SK-N-SH treated with all-trans-retinoic acid at 6 μM for 48 hours (cell line): ENCODE results near the gene JMJD1C.

ENCODE experiments used
- ATAC-seq: fragments of 200-7000 bp; cut with Tn5 transposase; 3 replicates; pipeline ENCODE4 v1.9.1; 2020; ENCODE audit warnings: mild to moderate bottlenecking, moderate library complexity
- ARNTL ChIP-seq: fragments of 450-650 bp; formaldehyde crosslinking; IDR thresholded peaks from 2 replicates; pipeline ENCODE4 v1.5.0; 2020; ENCODE audit warnings: low read depth, mild to moderate bottlenecking, moderate library complexity, borderline replicate concordance
- BACH2 ChIP-seq: fragments of 250-450 bp; sonication (Bioruptor Pico); IDR thresholded peaks from 2 replicates; pipeline ENCODE4 v1.9.0; 2021; ENCODE audit warnings: mild to moderate bottlenecking, borderline replicate concordance
- CSDC2 ChIP-seq: fragments of 250-450 bp; sonication (Bioruptor Pico); IDR thresholded peaks from 2 replicates; pipeline ENCODE4 v1.5.0; 2020; ENCODE audit warnings: mild to moderate bottlenecking, moderate library complexity
- CSRNP3 ChIP-seq: fragments of 250-450 bp; sonication (Bioruptor Pico); IDR thresholded peaks from 2 replicates; pipeline ENCODE4 v1.5.1; 2021; ENCODE audit warnings: mild to moderate bottlenecking, moderate library complexity
- GLIS3 ChIP-seq: fragments of 250-450 bp; sonication (Bioruptor Pico); IDR thresholded peaks from 2 replicates; pipeline ENCODE4 v1.5.0; 2020; ENCODE audit warnings: mild to moderate bottlenecking, moderate library complexity
- ISL1 ChIP-seq: fragments of 250-450 bp; sonication (Bioruptor Pico); IDR thresholded peaks from 2 replicates; pipeline ENCODE4 v2.1.2; 2022; ENCODE audit warnings: mild to moderate bottlenecking, moderate library complexity
- OSR1 ChIP-seq: fragments of 250-450 bp; sonication (Bioruptor Pico); IDR thresholded peaks from 2 replicates; pipeline ENCODE4 v1.8.0; 2022; ENCODE audit warnings: moderate library complexity, mild to moderate bottlenecking, inconsistent platforms
- POU6F1 ChIP-seq: fragments of 250-450 bp; sonication (Bioruptor Pico); IDR thresholded peaks from 2 replicates; pipeline ENCODE4 v1.8.0; 2021; ENCODE audit warnings: low read depth, mild to moderate bottlenecking, moderate library complexity, borderline replicate concordance
- PPARA ChIP-seq: fragments of 250-450 bp; sonication (Bioruptor Pico); IDR thresholded peaks from 2 replicates; pipeline ENCODE4 v1.5.0; 2020; ENCODE audit warnings: mild to moderate bottlenecking, borderline replicate concordance
- RARB ChIP-seq: fragments of 250-450 bp; sonication (Bioruptor Pico); IDR thresholded peaks from 2 replicates; pipeline ENCODE4 v1.8.0; 2021; ENCODE audit warnings: mild to moderate bottlenecking, moderate library complexity
- TOX ChIP-seq: fragments of 250-450 bp; sonication (Bioruptor Pico); IDR thresholded peaks from 2 replicates; pipeline ENCODE4 v1.8.0; 2021; ENCODE audit warnings: mild to moderate bottlenecking, moderate library complexity, borderline replicate concordance
- TSHZ2 ChIP-seq: fragments of 250-450 bp; sonication (Bioruptor Pico); IDR thresholded peaks from 2 replicates; pipeline ENCODE4 v1.5.0; 2020; ENCODE audit warnings: mild to moderate bottlenecking, moderate library complexity
- ZC3H10 ChIP-seq: fragments of 250-450 bp; sonication (Bioruptor Pico); IDR thresholded peaks from 2 replicates; pipeline ENCODE4 v1.5.1; 2021; ENCODE audit warnings: mild to moderate bottlenecking, moderate library complexity
- ZFP3 ChIP-seq: fragments of 250-450 bp; sonication (Bioruptor Pico); IDR thresholded peaks from 2 replicates; pipeline ENCODE4 v1.5.0; 2020; ENCODE audit warnings: mild to moderate bottlenecking, moderate library complexity
- ZFP30 ChIP-seq: fragments of 450-650 bp; formaldehyde crosslinking; IDR thresholded peaks from 2 replicates; pipeline ENCODE4 v1.5.0; 2022; ENCODE audit warnings: mild to moderate bottlenecking, moderate library complexity
- ZNF70 ChIP-seq: fragments of 450-650 bp; formaldehyde crosslinking; IDR thresholded peaks from 2 replicates; pipeline ENCODE4 v1.5.0; 2020; ENCODE audit warnings: mild to moderate bottlenecking, moderate library complexity
- ZNF8 ChIP-seq: fragments of 450-650 bp; formaldehyde crosslinking; IDR thresholded peaks from 2 replicates; pipeline ENCODE4 v1.5.0; 2020; ENCODE audit warnings: mild to moderate bottlenecking, moderate library complexity
- TF ChIP-seq, protein P1 (sequence below): fragments of 250-450 bp; sonication (Bioruptor Pico); IDR thresholded peaks from 2 replicates; pipeline ENCODE4 v1.5.1; 2020; ENCODE audit warnings: low read depth, mild to moderate bottlenecking, moderate library complexity

The JMJD1C gene

DNA sequence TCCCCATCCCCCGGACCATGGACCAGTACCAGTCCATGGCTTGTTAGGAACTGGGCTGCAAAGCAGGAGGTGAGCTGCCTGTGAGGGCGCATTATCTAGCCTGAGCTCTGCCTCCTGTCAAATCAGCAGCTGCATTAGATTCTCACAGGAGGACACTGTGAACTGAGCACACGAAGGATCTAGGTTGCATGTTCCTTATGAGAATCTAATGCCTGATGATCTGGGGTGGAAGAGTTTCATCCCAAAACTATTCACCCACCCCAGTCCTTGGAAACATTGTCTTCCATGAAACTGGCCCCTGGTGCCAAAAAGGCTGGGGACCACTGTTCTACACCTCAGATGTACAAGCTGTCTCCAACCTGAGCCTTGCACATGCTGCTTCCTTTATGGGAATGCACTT is 24.1 kb upstream of the JMJD1C start:
- no peak for TF ChIP-seq OSR1 (CRISPR knock-in tag)
- no peak for ATAC-seq

- no peak for TF ChIP-seq ISL1
- TF ChIP-seq ZFP3 (CRISPR knock-in tag) = no peak
- TF ChIP-seq, protein P1, sequence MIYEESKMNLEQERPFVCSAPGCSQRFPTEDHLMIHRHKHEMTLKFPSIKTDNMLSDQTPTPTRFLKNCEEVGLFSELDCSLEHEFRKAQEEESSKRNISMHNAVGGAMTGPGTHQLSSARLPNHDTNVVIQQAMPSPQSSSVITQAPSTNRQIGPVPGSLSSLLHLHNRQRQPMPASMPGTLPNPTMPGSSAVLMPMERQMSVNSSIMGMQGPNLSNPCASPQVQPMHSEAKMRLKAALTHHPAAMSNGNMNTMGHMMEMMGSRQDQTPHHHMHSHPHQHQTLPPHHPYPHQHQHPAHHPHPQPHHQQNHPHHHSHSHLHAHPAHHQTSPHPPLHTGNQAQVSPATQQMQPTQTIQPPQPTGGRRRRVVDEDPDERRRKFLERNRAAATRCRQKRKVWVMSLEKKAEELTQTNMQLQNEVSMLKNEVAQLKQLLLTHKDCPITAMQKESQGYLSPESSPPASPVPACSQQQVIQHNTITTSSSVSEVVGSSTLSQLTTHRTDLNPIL (CRISPR knock-in tag) = no peak
- TF ChIP-seq TOX (CRISPR knock-in tag) = no peak
- no peak for TF ChIP-seq CSRNP3
- no peak for TF ChIP-seq TSHZ2 (CRISPR knock-in tag)
- no peak for ATAC-seq
Observed at GRCh38 chr10:63487990-63488389, 22.2 kb upstream of the JMJD1C start.

DNA sequence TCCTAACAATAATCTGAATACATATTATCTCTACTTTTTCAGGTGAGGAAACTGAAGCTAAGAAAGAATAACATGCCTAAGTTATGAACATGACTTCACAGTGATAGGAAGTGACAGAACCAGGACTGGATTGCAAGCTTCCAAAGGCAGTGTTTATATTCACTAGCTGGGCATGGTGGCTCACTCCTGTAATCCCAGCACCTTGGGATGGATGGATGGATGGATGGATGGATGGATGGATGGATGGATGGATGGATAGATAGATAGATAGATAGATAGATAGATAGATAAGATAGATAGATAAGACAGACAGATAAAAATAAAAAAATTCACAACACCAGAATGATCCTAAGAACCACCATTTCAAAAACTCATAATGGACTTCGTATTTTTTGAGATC is 18.2 kb upstream of the JMJD1C start:
- no peak for TF ChIP-seq OSR1 (CRISPR knock-in tag)
- TF ChIP-seq PPARA (CRISPR knock-in tag) = no peak
- no peak for TF ChIP-seq POU6F1 (CRISPR knock-in tag)
- no peak for TF ChIP-seq ARNTL (CRISPR knock-in tag)
- TF ChIP-seq ZNF8 = no peak
- ATAC-seq = no peak

DNA sequence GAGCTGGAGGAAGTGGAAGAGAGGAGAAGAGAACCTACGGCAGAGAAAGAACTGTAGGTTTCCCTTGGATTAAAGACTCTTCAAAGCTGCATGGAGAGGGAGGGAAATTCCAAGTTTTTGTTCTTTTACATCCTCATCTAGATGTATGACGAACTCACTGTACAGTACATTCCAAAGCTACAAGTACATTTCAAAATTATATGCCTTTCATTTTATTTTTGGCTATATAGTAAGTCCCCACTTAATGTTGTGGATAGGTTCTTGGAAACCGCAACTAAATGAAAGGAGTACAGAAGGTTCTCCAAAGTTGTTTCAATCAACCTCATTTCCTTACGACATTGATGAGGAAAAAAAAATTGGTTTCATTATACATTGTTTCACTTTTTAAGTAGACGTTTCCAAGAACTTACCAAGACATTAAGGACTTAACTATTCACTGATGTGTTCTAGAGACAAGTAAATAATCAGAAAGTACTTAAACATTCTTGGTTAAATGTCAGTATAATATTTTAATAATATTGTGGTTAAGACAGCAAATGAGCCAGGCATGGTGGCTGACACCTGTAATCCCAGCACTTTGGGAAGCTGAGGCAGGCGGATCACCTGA is 16.1 kb upstream of the JMJD1C start:
- ATAC-seq = no peak
- no peak for TF ChIP-seq BACH2 (CRISPR knock-in tag)
- no peak for TF ChIP-seq ISL1
- TF ChIP-seq TSHZ2 (CRISPR knock-in tag) = no peak
- TF ChIP-seq ZNF70 = no peak
- TF ChIP-seq ZFP30 (CRISPR knock-in tag) = no peak
- no peak for TF ChIP-seq GLIS3
- TF ChIP-seq, protein P1 (CRISPR knock-in tag) = no peak
- TF ChIP-seq TOX (CRISPR knock-in tag) = no peak
- no peak for TF ChIP-seq ZC3H10 (CRISPR knock-in tag)
- TF ChIP-seq CSDC2 (CRISPR knock-in tag) = no peak
- TF ChIP-seq ZFP3 (CRISPR knock-in tag) = no peak
- TF ChIP-seq RARB (CRISPR knock-in tag) = no peak
- TF ChIP-seq ARNTL (CRISPR knock-in tag) = no peak
- TF ChIP-seq, all 23 proteins: peak for 0
